Measurements from ENCODE around the gene PAIP2.

Gene PAIP2

DNA sequence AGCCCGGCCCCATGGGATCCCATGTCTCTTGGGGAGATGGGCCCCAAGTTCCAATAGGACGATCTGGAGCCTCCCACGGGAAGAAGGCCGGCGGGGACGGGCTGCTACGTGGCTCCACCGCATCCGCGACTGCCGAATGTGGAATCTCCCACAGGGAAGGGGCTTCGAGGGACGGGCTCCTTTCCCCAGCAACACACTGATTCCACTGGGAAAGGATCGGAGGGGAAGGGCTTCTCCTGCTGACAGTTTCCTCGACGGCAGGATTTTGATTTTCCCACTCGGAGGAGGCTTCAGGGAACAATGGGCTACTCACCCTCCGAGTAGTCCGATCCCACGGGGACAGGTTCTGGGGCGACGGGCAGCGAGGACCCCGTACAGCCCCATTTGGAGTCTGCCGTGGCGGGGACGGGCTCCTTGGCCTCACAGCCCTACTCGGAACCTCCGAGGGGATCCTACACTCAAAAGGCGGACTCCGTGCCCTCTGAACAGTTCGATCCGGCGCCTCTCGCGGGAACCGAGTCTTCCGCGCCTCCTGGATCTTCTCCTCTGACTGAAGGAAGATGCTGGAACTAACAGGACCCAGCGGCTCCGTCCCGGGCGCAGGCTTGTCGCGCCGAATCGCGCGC, 52.0 kb downstream of the PAIP2 start:
- TF ChIP-seq, protein P1, sequence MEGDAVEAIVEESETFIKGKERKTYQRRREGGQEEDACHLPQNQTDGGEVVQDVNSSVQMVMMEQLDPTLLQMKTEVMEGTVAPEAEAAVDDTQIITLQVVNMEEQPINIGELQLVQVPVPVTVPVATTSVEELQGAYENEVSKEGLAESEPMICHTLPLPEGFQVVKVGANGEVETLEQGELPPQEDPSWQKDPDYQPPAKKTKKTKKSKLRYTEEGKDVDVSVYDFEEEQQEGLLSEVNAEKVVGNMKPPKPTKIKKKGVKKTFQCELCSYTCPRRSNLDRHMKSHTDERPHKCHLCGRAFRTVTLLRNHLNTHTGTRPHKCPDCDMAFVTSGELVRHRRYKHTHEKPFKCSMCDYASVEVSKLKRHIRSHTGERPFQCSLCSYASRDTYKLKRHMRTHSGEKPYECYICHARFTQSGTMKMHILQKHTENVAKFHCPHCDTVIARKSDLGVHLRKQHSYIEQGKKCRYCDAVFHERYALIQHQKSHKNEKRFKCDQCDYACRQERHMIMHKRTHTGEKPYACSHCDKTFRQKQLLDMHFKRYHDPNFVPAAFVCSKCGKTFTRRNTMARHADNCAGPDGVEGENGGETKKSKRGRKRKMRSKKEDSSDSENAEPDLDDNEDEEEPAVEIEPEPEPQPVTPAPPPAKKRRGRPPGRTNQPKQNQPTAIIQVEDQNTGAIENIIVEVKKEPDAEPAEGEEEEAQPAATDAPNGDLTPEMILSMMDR (IDR thresholded peaks at IDR 0.05; ENCODE audit: low read depth, low read length), result no peak
- TF ChIP-seq MYC (IDR thresholded peaks at IDR 0.05; ENCODE audit: low read depth, low read length) (no peak), POLR2A (IDR thresholded peaks at IDR 0.05; ENCODE audit: extremely low read depth, insufficient read length) (no peak)
- TF ChIP-seq, protein P2, sequence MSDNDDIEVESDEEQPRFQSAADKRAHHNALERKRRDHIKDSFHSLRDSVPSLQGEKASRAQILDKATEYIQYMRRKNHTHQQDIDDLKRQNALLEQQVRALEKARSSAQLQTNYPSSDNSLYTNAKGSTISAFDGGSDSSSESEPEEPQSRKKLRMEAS (IDR thresholded peaks at IDR 0.05; ENCODE audit: low read depth, low read length), result no peak
- H3K4me3 ChIP-seq (ENCODE audit: low read depth, low read length), result peak overlapping the region; percentile 70
- DNase-seq (ENCODE audit: low read depth), result no peak

DNA sequence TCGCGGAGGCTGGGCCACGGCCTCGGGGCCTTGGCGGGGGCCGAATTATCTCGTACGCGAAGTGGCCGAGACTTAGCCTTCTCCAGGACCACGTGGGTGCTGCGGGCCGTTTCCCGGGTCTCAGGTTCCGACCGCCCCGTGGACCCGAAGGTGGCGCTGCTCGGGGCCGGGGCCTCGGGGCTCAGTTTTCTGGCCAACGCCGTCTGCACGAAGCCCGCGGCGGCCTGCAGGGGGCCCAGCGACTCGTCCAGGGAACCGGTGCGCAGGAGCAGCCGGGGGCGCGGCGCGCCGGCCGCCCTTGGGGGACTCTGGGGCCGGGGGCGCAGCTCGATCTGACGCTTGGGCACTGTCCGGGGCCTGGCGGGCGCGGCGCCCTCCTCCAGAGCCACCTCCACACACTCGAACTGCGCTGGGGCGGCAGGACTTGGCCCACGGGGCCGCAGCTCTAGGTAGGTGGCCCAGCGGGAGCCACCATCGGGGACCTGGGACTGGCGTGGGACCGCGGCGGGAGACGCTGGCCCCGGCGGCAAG, 52.5 kb downstream of the PAIP2 start:
- no peak for DNase-seq (ENCODE audit: low read depth)
- TF ChIP-seq MYC (IDR thresholded peaks at IDR 0.05; ENCODE audit: low read depth, low read length) (no peak), POLR2A (IDR thresholded peaks at IDR 0.05; ENCODE audit: extremely low read depth, insufficient read length) (no peak)
- TF ChIP-seq, protein P2 (IDR thresholded peaks at IDR 0.05; ENCODE audit: low read depth, low read length), result no peak
- TF ChIP-seq, protein P1 (IDR thresholded peaks at IDR 0.05; ENCODE audit: low read depth, low read length), result no peak
- H3K4me3 ChIP-seq (ENCODE audit: low read depth, low read length), result no peak overlapping the region

DNA sequence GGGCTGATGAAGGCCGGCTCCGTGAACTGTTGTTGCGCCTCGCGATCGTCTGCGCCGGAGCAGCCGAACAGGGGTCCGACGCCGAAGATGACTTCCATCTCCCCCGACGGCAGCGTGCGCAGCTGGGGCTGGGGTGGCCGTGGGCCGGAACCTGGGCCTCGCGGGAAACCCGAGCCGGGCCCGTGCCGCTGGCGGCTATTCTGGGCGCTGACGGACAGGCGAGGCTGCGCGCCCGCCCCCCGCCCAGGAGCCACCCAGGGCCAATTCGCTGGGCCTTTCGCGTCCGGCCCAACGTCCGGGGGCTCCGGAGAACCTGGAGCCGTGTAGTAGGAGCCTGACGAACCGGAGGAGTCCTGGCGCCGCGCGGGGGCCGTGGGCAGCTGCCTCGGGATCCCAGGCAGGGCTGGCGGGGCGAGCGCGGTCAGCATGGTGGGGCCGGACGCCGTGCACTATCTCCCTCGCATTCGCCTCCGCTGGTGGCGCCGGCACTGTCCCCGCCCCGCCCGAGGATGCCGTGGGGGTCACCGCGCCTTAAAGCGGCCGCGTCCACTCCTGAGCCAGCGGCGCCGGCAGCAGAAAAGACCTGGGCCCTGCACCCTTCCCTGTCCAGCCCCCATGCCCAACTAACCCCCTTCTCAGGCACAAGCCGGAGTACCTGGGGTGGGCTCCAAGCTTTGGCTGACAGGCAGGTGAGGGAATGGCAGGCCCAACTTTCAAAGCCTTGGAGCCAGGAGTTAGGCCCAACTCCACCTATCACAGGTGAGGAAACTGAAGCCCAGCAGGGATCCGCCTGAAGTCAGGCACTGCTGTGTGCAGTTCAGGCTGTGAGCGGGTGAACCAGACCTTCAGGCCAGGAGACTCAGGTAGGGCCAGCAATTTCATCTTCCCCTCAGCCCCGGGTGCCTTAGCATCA, 53.3 kb downstream of the PAIP2 start, which contains the start of gene PROB1:
Gene PROB1, minus strand, starts transcription at position 451 of the 913 bp plus-strand sequence. Its CDS starts 23 bp downstream, at position 428.
- DNase-seq (ENCODE audit: low read depth), result no peak
- TF ChIP-seq POLR2A (IDR thresholded peaks at IDR 0.05; ENCODE audit: extremely low read depth, insufficient read length) (no peak), MYC (IDR thresholded peaks at IDR 0.05; ENCODE audit: low read depth, low read length) (no peak)
- TF ChIP-seq, protein P1 (IDR thresholded peaks at IDR 0.05; ENCODE audit: low read depth, low read length), result no peak
- TF ChIP-seq, protein P2 (IDR thresholded peaks at IDR 0.05; ENCODE audit: low read depth, low read length), result no peak
- H3K4me3 ChIP-seq (ENCODE audit: low read depth, low read length), result no peak within 1 kb of the TSS

DNA sequence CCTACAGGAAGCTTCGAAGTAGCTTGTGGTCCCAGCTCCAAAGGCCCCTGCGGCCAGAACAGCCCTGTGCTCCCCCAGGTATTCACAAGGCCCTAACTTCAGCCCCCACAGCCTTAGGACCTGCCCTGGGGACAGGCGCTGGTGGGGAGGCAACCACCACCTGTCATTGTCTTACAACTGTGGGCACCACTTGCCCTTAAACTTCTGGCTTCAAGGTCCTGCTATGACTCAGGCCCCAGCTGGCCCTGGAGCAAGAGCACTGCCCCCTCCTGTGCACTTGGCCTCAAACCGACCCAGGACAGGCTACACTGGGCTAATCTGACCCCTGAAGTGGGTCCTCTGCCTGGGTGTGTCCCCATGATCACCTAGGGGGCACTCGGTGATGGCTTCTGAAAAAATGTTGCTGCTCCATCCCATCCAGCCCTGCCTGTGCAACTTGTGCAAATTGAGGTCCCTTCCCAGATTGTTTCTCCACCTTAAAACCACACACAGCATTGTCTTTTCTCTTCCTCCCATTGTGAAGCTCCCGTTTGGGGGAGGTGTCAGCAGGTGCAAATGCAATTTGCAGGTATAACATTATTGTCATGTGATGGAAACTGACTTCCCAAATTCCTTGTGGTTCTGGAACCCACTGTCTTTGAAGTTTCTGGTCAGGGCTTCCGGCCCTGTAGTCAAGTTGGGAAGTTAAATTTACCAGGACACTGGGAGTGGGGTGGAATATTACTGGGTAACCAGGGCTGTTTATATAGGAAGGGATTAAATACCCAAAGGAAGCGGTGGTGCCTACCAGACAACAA, 54.4 kb downstream of the PAIP2 start:
- no peak for DNase-seq (ENCODE audit: low read depth)
- H3K4me3 ChIP-seq (ENCODE audit: low read depth, low read length), result no peak overlapping the region
- TF ChIP-seq, protein P1 (IDR thresholded peaks at IDR 0.05; ENCODE audit: low read depth, low read length), result no peak
- no peak for TF ChIP-seq MYC (IDR thresholded peaks at IDR 0.05; ENCODE audit: low read depth, low read length)
- no peak for TF ChIP-seq POLR2A (IDR thresholded peaks at IDR 0.05; ENCODE audit: extremely low read depth, insufficient read length)
- TF ChIP-seq, protein P2 (IDR thresholded peaks at IDR 0.05; ENCODE audit: low read depth, low read length), result no peak

DNA sequence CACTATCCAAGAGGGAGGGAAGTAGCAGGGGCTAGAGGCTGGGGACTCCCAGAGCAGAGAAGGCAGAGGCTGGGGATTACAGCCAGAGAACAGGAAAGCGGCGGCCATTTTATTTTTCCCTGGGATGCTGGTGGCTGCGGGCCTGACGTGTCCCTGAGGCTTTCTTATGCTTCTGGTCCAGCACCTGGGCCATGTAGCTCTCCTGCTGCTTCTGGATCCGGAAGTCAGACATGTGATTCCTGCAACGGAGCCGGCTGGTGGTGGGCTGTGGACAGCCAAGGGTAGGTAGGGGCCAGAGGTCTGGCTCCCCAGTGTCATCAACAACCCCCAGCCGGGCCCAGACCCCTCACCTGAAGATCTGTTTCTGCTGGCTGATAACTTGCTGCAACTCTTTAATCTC, 55.0 kb downstream of the PAIP2 start:
- TF ChIP-seq, protein P1 (IDR thresholded peaks at IDR 0.05; ENCODE audit: low read depth, low read length), result no peak
- TF ChIP-seq MYC (IDR thresholded peaks at IDR 0.05; ENCODE audit: low read depth, low read length), result no peak
- no peak for TF ChIP-seq POLR2A (IDR thresholded peaks at IDR 0.05; ENCODE audit: extremely low read depth, insufficient read length)
- TF ChIP-seq, protein P2 (IDR thresholded peaks at IDR 0.05; ENCODE audit: low read depth, low read length), result no peak
- H3K4me3 ChIP-seq (ENCODE audit: low read depth, low read length), result no peak overlapping the region
- no peak for DNase-seq (ENCODE audit: low read depth)
